NCI-H526 (cell line): ENCODE results near the gene THY1.
A peak's percentile ranks its signal among the peaks of the same experiment; 100 is the strongest.
"Not testable (repeated sequence)": the region's sequence is repeated elsewhere in the genome, so short reads cannot be mapped to it uniquely, and the experiment has no call there.

Source experiments
- DNase-seq, 2 experiments: peaks; one replicate each; lab custom pipeline; 2025; lab: John Stamatoyannopoulos, UW

THY1 gene

DNA sequence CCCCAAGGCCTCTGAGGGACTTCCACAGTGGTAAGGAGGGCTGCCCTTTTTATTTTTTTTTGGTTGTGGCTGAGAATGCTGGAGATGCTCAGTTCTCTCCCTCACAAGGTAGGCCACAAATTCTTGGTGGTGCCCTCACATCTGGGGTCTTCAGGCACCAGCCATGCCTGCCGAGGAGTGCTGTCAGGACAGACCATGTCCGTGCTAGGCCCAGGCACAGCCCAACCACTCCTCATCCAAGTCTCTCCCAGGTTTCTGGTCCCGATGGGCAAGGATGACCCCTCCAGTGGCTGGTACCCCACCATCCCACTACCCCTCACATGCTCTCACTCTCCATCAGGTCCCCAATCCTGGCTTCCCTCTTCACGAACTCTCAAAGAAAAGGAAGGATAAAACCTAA lies 4.2 kb downstream of the THY1 start:
- no peak for DNase-seq

DNA sequence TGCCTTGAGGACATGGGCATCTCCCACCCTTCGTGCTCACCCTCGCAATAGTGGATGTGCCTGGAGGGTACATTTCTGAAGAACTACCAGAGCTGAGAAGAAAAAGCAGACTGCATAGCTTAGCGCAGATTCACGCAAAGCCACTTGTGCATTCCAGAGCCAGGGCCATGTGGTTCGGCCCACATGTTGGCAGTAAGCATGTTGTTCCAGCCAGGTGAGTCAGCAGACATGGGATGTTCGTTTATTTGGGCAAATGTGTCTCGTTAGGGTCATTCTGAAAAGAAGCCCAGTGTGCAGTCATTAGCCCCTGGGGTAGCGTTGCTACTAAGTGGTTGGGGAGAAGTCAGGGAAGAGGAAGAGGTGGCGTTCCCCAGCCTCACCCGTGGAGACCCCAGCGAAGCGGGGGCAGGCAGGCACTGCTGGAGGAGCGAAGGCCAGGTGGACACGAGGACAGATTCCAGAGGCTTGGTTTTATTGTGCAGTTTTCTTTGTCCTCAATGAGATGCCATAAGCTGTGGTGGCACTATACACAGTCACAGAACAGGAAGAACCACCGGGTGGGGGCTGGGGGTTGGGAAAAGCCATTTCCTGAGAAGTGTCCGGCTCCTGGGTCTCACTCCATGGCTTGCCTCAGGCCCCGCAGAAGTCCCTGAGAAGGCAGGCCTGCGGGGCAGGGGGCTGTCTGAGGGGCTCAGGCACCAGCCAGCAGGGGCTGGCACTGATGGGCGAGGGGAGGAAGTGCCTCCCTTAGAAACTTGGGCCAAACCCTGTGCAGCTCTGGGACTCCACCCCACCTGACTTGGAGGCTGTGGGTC lies 5.0 kb downstream of the THY1 start:
- DNase-seq = no peak

DNA sequence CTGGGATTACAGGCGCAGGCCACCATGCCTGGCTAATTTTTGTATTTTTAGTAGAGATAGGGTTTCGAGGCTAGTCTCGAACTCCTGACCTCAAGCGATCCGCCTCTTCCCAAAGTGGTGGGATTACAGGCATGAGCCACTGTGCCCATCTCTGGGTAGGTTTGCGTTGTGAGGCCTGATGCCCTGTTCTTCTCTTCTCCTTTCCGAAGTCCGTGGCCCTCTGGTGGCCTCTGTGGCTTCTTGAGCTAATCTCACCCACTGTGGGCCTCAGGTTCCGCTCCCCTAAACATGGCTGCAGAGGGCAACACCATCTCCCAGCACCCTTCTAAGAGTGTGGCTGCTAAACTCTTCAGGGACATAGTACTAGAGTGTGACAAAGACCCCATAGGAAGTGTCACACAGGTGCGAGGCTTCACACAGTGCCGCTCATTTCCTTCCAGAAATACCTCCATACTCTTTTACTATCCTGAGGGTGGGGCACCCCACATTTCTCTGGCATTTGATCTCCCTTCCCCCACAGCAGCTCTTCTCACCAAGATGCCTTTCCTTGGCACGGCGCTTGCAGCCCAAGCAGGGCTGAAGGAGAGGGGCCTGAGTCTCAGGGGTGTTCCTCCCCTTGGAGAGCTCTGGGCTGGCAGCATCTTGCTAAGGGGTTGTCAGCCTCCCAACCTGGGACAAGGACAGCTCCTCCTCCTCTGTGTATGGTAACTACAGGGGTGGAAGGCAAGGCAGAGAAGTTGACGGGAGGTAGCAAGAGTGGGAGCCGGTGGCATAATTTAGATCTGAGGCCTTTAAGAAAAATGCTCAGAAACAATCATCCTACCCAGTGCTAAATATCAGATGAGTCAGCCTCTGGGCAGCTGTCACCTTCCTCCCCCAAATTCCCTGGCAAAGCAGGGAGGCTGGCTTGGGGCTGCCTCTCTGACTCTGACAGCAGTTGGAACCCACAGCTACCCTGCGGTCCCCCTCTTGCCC lies 6.1 kb downstream of the THY1 start:
- no peak for DNase-seq

GRCh38 chr11:119415966-119416365 lies 7.0 kb downstream of the THY1 start:
- DNase-seq = no peak

DNA sequence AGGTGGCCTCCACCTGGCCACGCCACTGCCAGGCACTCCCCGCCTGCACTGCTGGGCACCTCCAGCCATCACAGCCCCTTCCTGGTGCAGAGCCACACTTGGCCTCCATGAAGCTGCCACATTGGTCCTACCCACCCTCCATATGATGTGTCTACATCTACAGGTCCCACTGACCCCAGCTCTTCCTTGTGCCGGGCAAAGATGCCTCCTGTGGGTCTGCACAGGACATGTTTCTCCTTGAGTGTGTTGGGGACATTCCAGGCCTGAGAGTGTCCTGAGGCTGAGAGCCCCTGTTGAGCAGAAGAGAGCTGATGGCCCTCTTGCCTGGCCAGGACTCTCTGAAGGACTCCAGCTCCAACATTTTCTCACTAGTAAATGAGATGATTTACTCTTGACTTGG lies 7.5 kb downstream of the THY1 start:
- DNase-seq = no peak

DNA sequence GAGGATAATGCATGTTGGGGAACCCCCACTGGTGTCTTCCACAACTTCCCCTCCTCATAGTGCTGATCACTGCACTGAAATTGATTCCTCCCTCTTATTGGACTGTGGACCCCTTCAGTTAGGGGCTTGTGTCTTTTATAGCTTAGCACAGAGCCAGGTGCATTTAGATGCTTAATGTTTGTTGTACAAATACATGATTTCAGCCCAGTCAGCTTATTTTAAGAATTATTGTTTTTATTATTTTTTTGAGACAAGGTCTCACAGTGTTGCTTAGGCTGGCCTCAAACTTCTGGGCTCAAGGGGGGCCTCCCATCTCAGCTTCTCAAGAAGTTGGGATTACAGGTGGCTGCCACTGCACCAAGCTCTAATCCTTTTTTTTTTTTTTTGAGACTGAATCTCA lies 8.2 kb downstream of the THY1 start:
- DNase-seq = no peak

DNA sequence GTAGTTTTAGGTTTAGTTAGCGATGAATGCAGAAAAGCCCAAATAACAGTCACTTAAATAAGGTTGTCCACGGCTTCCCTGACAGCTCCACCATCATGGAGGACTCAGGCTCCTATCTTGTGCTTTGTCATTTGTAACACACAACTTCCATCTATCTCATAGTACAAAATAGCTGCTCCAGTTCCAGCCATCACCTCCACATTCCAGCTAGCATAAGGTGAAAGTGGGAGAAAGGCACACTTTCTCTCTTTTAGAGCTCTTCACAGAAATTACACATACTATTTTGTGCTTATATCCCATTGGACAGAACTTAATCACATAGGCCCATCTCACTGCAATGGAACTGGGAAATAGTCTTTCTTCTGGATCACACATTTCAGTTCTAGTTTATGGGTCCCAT lies 8.7 kb downstream of the THY1 start:
- DNase-seq = no peak

DNA sequence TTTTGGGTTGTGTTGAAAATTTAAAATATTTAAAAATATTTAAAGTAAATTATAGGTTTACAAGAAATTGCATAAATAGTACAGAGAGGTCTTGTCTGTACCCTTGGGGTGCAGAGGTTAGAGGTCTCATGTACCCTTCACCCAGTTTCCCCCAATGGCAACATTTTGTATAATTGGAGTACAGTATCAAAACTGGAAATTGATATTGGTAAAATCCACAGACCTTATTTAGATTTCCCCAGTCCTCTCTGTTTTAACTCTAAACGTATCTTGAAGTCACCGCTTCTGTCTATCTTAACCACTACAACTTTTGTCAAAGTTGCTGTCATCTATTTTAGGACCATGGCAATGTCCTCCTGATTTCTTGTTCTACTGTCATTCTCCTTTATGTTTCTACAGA lies 10.9 kb downstream of the THY1 start:
- DNase-seq = no peak

DNA sequence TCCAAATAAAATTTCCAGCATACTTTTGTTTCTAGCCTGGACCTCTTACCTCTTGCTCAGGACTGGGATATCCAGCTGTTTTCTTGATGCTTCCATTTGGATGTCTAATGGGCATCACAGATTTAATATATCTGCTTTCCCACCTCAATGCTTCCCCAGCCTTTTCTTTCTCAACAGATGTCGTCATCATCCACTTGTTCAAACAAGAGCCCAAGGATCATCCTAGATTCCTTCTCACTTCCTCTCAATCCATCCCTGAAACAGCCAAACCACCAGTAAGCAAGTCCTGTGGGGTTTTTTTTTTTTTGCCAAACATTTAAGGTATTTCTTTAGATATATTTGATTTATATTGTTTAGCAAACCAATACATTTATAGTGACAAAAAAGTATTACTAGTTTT lies 12.5 kb downstream of the THY1 start:
- no peak for DNase-seq

- no peak for DNase-seq
These were observed 13.2 kb downstream of the THY1 start for GRCh38 chr11:119409731-119410130.

DNA sequence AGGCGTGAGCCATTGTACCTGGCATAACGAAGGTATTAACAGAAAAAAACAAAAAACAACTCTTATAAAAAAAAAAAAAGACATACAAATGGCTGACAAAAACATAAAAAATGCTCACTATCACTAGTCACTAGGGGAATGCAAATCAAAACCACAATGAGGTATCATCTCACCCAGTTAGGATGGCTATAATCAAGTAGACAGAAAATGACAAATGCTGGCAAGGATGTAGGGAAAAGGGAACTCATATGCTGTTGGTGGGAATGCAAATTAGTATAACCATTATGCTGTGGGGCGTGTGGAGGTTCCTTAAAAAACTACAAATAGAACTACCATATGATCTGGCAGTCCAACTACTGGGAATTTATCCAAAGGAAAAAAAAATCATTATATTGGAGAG lies 17.0 kb downstream of the THY1 start:
- DNase-seq = peak; percentile 64 to 84

DNA sequence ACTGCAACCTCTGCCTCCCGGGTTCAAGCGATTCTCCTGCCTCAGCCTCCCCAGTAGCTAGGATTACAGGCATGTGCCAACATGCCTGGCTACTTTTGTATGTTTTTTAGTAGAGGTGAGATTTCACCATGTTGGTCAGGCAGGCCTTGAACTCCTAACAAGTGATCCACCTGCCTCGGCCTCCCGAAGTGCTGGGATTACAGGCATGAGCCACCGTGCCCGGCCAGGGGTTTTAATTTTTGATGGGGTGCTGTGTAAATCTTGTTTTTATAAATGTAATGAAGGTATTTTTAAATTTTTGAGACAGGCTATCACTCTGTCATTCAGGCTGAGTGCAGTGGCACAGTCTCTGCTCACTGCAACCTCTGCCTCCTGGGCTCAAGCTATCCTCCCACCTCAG lies 17.5 kb downstream of the THY1 start:
- DNase-seq = not testable (repeated sequence)

GRCh38 chr11:119404872-119405271 lies 18.1 kb downstream of the THY1 start:
- no peak for DNase-seq

DNA sequence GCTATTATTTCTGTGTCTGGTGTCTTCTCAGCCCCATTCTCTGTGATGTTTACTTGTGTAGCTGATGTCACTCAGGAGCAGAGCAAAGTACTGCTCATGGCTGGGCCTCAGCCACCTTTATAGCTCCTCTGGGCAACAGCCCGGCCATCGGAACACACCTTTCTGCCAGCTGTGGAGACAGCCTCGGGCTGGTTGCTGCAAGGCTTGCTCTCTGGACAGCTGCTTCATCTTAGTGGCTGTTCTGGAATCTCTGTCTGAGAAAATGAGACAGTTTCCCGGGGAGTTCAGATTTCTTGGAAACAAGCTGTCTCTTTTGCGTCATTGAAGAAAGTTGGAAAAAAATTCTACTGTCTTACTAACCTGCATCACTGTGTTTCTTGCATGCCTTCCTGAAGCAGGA lies 20.0 kb downstream of the THY1 start:
- DNase-seq = no peak

GRCh38 chr11:119402470-119402869 lies 20.5 kb downstream of the THY1 start:
- no peak for DNase-seq

- DNase-seq = no peak
These were observed 22.1 kb downstream of the THY1 start for GRCh38 chr11:119400860-119401259.

DNA sequence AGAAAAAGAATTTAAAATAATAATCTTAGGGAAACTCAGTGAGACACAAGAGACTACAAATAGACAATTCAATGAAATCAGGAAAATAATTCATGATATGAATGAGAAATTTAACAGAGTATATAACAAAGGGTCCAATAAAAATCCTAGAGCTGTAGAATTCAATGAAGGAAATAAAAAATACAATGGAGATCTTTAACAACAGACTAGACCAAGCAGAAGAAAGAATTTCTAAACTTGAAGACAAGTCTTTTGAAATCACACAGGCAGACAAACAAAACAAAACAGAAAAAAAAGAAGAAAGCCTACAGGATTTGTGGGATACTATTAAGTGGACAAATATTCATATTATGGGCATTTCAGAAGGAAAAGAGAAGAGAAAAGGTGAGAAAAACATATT lies 25.2 kb downstream of the THY1 start:
- no peak for DNase-seq

GRCh38 chr11:119396835-119397234 lies 26.1 kb downstream of the THY1 start:
- DNase-seq = no peak

GRCh38 chr11:119391275-119391674 lies 31.7 kb downstream of the THY1 start:
- no peak for DNase-seq

GRCh38 chr11:119389611-119390254 lies 33.2 kb downstream of the THY1 start:
- peak; percentile 72 to 87 for DNase-seq

- no peak for DNase-seq
These were observed 34.9 kb downstream of the THY1 start for GRCh38 chr11:119388103-119388502.

DNA sequence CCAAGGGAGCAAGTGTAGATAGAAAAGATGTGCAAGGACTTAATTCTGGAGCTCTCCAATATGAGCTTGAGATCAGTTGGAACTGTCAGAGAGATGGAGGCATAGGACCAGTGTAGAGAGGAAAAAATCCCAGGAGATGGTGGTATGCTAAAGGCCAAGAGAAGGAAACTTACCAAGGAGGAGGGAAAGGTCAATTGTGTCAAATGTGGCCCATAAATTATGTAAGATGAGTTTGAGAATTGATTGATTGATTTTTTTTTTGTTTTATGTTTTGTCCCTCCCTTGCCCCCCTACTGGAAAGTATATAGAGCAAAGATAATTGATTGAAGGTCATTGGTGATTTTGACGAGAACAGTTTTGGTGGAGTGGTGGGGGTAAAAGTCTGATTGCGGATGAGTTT lies 38.6 kb downstream of the THY1 start:
- no peak for DNase-seq

GRCh38 chr11:119382513-119382912 lies 40.5 kb downstream of the THY1 start:
- DNase-seq = not testable (repeated sequence)
